Tibial artery (tissue), 4 donors: Measurements from ENCODE around the gene DUS3L.
A peak's percentile ranks its signal among the peaks of the same experiment; 100 is the strongest.

Source experiments
- DNase-seq, 2 donors: peaks; one replicate each; pipeline ENCODE4 v3.0.0-alpha.2; 2019
- H3K27ac ChIP-seq, 2 donors: fragments of 200-600 bp; sonication (generic) in 1 of 2; 1 replicate in 1 of 2; 2 replicates in 1 of 2; pipeline ENCODE4 v1.5.1; 2018 to 2019; ENCODE audit warnings: mild to moderate bottlenecking in 1 of 2
- H3K27me3 ChIP-seq, 2 donors: fragments of 200-600 bp; sonication (generic) in 1 of 2; one replicate each; pipeline versions ENCODE4 v1.5.1 to v1.6.0; 2016 to 2019
- H3K36me3 ChIP-seq, 3 donors: fragments of 200-600 bp; sonication (generic) in 2 of 3; one replicate each; pipeline ENCODE4 v1.5.1; 2016 to 2019; ENCODE audit warnings: mild to moderate bottlenecking in 2 of 3
- H3K4me1 ChIP-seq, 4 donors: fragments of 200-600 bp; sonication (generic) in 2 of 4; 1 replicate in 3 of 4; 2 replicates in 1 of 4; pipeline ENCODE4 v1.5.1; 2016 to 2019
- H3K4me3 ChIP-seq, 2 donors: fragments of 200-600 bp; sonication (generic) in 1 of 2; 1 replicate in 1 of 2; 2 replicates in 1 of 2; pipeline ENCODE4 v1.5.1; 2018 to 2019; ENCODE audit warnings: mild to moderate bottlenecking in 2 of 2
- H3K9me3 ChIP-seq, 3 donors: fragments of 200-600 bp; sonication (generic) in 1 of 3; one replicate each; pipeline ENCODE4 v1.5.1; 2016 to 2019
- CTCF ChIP-seq, 2 experiments: fragments of 200-600 bp in 1 of 2; fragments of 450-650 bp in 1 of 2; IDR thresholded peaks; one replicate each; pipeline ENCODE4 v1.5.1; 2017 to 2019; ENCODE audit warnings: antibody characterized with exemption in 2 of 2, mild to moderate bottlenecking in 1 of 2, moderate library complexity in 1 of 2
- intact Hi-C: fragments of 100-400 bp; cut with DNase I; formaldehyde crosslinking; loops from one replicate; pipeline ENCODE4 v1.15.0; 2023; ENCODE audit warnings: low total_unique reads

The DUS3L gene

GRCh38 chr19:5804516-5805461, 13.8 kb upstream of the DUS3L start, which contains the start of gene NRTN:
NRTN (plus strand) TSS chr19:5805067; CDS start chr19:5824166, 19,099 bp downstream.
- H3K4me1 ChIP-seq, result peaks cover 0 to 20% (median 7%) of the 10 kb centered on the region in 4 donors
- H3K9me3 ChIP-seq, result no peaks in the 10 kb centered on the region
- peaks cover 0 to 79% of the 10 kb centered on the region in 2 donors for H3K27me3 ChIP-seq
- H3K27ac ChIP-seq, result no peak within 1 kb of the TSS
- intact Hi-C loops, result loop anchor here (2.0 kb wide), 1 partner anchor 92 kb away; no protein-coding TSS in a partner anchor
- TF ChIP-seq CTCF (IDR thresholded peaks at IDR 0.05), result no peak
- H3K36me3 ChIP-seq, result no peaks in the 10 kb centered on the region
- peak within 1 kb of the TSS in 1 of 2 donors; percentile 2 for H3K4me3 ChIP-seq
- no peak for DNase-seq

GRCh38 chr19:5803752-5804515, 13.0 kb upstream of the DUS3L start:
- H3K27ac ChIP-seq, result no peak overlapping the region
- H3K27me3 ChIP-seq, result peaks cover 0 to 88% of the 10 kb centered on the region in 2 donors
- peak; percentile 49 to 59 for TF ChIP-seq CTCF (IDR thresholded peaks at IDR 0.05)
- intact Hi-C loops, result loop anchor here (2.0 kb wide), 1 partner anchor 93 kb away; no protein-coding TSS in a partner anchor
- no peaks in the 10 kb centered on the region for H3K36me3 ChIP-seq
- H3K4me3 ChIP-seq, result peak overlapping the region in 1 of 2 donors; percentile 2
- peak; percentile 73 to 82 for DNase-seq
- H3K4me1 ChIP-seq, result peaks cover 0 to 20% (median 7%) of the 10 kb centered on the region in 4 donors
- H3K9me3 ChIP-seq, result no peaks in the 10 kb centered on the region

GRCh38 chr19:5803441-5803751, 12.4 kb upstream of the DUS3L start:
- Histone ChIP-seq H3K4me3 (peak overlapping the region in 1 of 2 donors; percentile 2), H3K27me3 (peaks cover 0 to 93% of the 10 kb centered on the region in 2 donors), H3K36me3 (no peaks in the 10 kb centered on the region), H3K9me3 (no peaks in the 10 kb centered on the region), H3K27ac (no peak overlapping the region), H3K4me1 (peaks cover 0 to 20% (median 7%) of the 10 kb centered on the region in 4 donors)
- intact Hi-C loops, result no loop called here
- TF ChIP-seq CTCF (IDR thresholded peaks at IDR 0.05), result no peak
- no peak for DNase-seq

- TF ChIP-seq CTCF (IDR thresholded peaks at IDR 0.05), result no peak
- no peaks in the 10 kb centered on the region for H3K36me3 ChIP-seq
- H3K9me3 ChIP-seq, result no peaks in the 10 kb centered on the region
- peaks cover 0 to 20% (median 7%) of the 10 kb centered on the region in 4 donors for H3K4me1 ChIP-seq
- H3K4me3 ChIP-seq, result no peak overlapping the region
- no peak for DNase-seq
- H3K27me3 ChIP-seq, result peaks cover 0 to 89% of the 10 kb centered on the region in 2 donors
- intact Hi-C loops, result no loop called here
- no peak overlapping the region for H3K27ac ChIP-seq
Observed at GRCh38 chr19:5801796-5802619, 11.0 kb upstream of the DUS3L start.
